ENCODE results near the gene OPALIN.

Gene OPALIN

DNA sequence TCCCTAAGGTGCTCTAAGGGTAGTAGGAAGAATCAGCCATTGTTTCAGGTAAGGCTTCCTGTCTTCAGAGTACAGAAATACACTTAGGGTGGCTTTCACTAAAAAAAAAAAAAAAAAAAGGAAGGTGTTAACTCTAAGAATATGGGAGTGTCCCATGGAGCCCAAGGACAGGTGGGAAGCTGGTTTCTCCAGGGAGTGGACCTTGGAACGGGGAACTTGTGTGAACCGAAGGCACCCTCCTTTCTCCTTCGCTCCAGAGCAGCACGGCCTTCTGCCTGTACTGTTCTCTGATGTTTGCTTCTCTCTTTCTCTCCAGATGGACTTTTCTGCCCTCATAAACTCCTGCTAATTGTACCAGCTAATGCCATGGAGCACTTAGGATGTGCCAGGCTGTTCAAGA is 6.2 kb downstream of the OPALIN start:
- Histone ChIP-seq H3K4me3 (ENCODE audit: low read length, poor library complexity, severe bottlenecking) (no peak overlapping the region), H3K4me2 (ENCODE audit: low read depth, low read length, poor library complexity, severe bottlenecking) (no peak overlapping the region), H2AFZ (ENCODE audit: low read length) (no peak overlapping the region), H3K4me1 (ENCODE audit: insufficient read depth, low read length, poor library complexity, severe bottlenecking) (no peaks in the 10 kb centered on the region), H3K36me3 (ENCODE audit: insufficient read depth, low read length) (no peaks in the 10 kb centered on the region), H3K27me3 (ENCODE audit: insufficient read depth, low read length, poor library complexity, severe bottlenecking) (peaks cover 7% of the 10 kb centered on the region), H3K9me3 (ENCODE audit: insufficient read depth, low read depth, low read length) (no peaks in the 10 kb centered on the region; the same call in 1 of the 2 replicates), H4K20me1 (ENCODE audit: insufficient read depth, low read length, poor library complexity, severe bottlenecking) (no peaks in the 10 kb centered on the region), H3K9ac (ENCODE audit: low read depth, low read length, poor library complexity, severe bottlenecking) (no peak overlapping the region), H3K9me2 (replicated peaks; ENCODE audit: low read depth, low read length) (no peaks in the 10 kb centered on the region), H3K79me2 (ENCODE audit: insufficient read depth, low read length) (no peaks in the 10 kb centered on the region), H3F3A (ENCODE audit: low read depth) (no peaks in the 10 kb centered on the region)
- TF ChIP-seq, protein P1, sequence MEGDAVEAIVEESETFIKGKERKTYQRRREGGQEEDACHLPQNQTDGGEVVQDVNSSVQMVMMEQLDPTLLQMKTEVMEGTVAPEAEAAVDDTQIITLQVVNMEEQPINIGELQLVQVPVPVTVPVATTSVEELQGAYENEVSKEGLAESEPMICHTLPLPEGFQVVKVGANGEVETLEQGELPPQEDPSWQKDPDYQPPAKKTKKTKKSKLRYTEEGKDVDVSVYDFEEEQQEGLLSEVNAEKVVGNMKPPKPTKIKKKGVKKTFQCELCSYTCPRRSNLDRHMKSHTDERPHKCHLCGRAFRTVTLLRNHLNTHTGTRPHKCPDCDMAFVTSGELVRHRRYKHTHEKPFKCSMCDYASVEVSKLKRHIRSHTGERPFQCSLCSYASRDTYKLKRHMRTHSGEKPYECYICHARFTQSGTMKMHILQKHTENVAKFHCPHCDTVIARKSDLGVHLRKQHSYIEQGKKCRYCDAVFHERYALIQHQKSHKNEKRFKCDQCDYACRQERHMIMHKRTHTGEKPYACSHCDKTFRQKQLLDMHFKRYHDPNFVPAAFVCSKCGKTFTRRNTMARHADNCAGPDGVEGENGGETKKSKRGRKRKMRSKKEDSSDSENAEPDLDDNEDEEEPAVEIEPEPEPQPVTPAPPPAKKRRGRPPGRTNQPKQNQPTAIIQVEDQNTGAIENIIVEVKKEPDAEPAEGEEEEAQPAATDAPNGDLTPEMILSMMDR (conservative IDR thresholded peaks at IDR 0.05; ENCODE audit: low read length): no peak
- no peak for TF ChIP-seq EZH2phosphoT487 (IDR thresholded peaks at IDR 0.05; ENCODE audit: borderline replicate concordance)

DNA sequence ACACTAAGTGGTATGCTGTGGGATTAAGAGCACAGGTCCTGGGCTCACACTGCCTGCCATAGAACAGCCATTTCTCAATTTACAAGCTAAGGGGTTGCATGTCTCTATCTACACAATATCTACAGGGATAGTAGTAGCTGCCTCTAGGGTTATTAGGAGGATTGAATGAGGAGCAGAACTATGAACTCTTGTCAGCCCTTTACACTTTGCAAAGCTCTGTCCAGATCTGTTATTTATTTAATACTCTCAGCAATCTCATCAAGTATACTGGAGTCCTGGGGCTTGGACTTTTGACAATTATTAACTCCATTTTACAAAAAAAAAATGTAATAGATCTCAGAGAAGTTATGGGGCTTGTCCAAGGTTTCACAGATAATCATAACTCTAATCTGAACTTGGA is 6.8 kb downstream of the OPALIN start:
- H3K36me3 ChIP-seq (ENCODE audit: insufficient read depth, low read length): no peaks in the 10 kb centered on the region
- no peaks in the 10 kb centered on the region for H3K79me2 ChIP-seq (ENCODE audit: insufficient read depth, low read length)

DNA sequence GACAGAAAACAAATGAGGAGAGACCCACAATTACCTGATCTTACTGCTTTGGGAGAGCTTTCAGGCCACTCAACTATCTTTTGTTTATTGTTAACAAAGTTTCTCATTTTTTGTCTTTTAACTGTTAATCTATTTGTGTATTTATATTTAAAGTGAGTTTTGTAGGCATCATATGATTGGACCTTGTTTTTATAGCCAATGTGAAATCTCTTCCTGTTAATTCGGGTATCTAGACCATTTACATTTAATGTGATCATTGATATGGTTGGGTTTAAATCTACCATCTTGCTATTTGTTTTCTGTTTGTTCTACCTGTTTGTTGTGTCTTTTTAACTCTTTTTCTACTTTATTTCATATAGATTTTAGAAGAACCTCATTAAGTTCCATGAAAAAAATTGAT is 12.5 kb downstream of the OPALIN start:
- TF ChIP-seq, protein P1 (conservative IDR thresholded peaks at IDR 0.05; ENCODE audit: low read length): no peak
- no peak for TF ChIP-seq EZH2phosphoT487 (IDR thresholded peaks at IDR 0.05; ENCODE audit: borderline replicate concordance)
- Histone ChIP-seq H3K9ac (ENCODE audit: low read depth, low read length, poor library complexity, severe bottlenecking) (no peak overlapping the region), H2AFZ (ENCODE audit: low read length) (no peak overlapping the region), H3F3A (ENCODE audit: low read depth) (no peaks in the 10 kb centered on the region), H3K9me2 (replicated peaks; ENCODE audit: low read depth, low read length) (no peaks in the 10 kb centered on the region; the same call in 1 of the 2 replicates), H3K4me2 (ENCODE audit: low read depth, low read length, poor library complexity, severe bottlenecking) (no peak overlapping the region), H4K20me1 (ENCODE audit: insufficient read depth, low read length, poor library complexity, severe bottlenecking) (no peaks in the 10 kb centered on the region), H3K36me3 (ENCODE audit: insufficient read depth, low read length) (no peaks in the 10 kb centered on the region), H3K79me2 (ENCODE audit: insufficient read depth, low read length) (no peaks in the 10 kb centered on the region), H3K4me1 (ENCODE audit: insufficient read depth, low read length, poor library complexity, severe bottlenecking) (no peaks in the 10 kb centered on the region), H3K9me3 (ENCODE audit: insufficient read depth, low read depth, low read length) (peaks cover 9% of the 10 kb centered on the region; the same call in 1 of the 2 replicates), H3K4me3 (ENCODE audit: low read length, poor library complexity, severe bottlenecking) (no peak overlapping the region), H3K27me3 (ENCODE audit: insufficient read depth, low read length, poor library complexity, severe bottlenecking) (peaks cover 8% of the 10 kb centered on the region)

More for the DNA sequence above, 6.8 kb downstream of the OPALIN start:
- Histone ChIP-seq H4K20me1 (ENCODE audit: insufficient read depth, low read length, poor library complexity, severe bottlenecking) (no peaks in the 10 kb centered on the region), H3K9me2 (replicated peaks; ENCODE audit: low read depth, low read length) (no peaks in the 10 kb centered on the region), H3K4me1 (ENCODE audit: insufficient read depth, low read length, poor library complexity, severe bottlenecking) (no peaks in the 10 kb centered on the region), H2AFZ (ENCODE audit: low read length) (no peak overlapping the region), H3K9ac (ENCODE audit: low read depth, low read length, poor library complexity, severe bottlenecking) (no peak overlapping the region), H3K4me3 (ENCODE audit: low read length, poor library complexity, severe bottlenecking) (no peak overlapping the region), H3K9me3 (ENCODE audit: insufficient read depth, low read depth, low read length) (no peaks in the 10 kb centered on the region; the same call in 1 of the 2 replicates), H3K4me2 (ENCODE audit: low read depth, low read length, poor library complexity, severe bottlenecking) (no peak overlapping the region), H3F3A (ENCODE audit: low read depth) (no peaks in the 10 kb centered on the region), H3K27me3 (ENCODE audit: insufficient read depth, low read length, poor library complexity, severe bottlenecking) (peaks cover 7% of the 10 kb centered on the region)
- TF ChIP-seq EZH2phosphoT487 (IDR thresholded peaks at IDR 0.05; ENCODE audit: borderline replicate concordance): no peak
- TF ChIP-seq, protein P1 (conservative IDR thresholded peaks at IDR 0.05; ENCODE audit: low read length): no peak
